ENCODE measurements around the gene CYP4B1.
"Not testable (repeated sequence)": the region's sequence is repeated elsewhere in the genome, so short reads cannot be mapped to it uniquely, and the experiment has no call there.

CYP4B1 gene

GRCh38 chr1:46769028-46769740 is 29.7 kb upstream of the CYP4B1 start:
- H3K9me2 ChIP-seq (replicated peaks; ENCODE audit: insufficient read depth, low read length): no peaks in the 10 kb centered on the region
- no peaks in the 10 kb centered on the region for H3F3A ChIP-seq (ENCODE audit: insufficient read depth)
- no peak overlapping the region for H3K27ac ChIP-seq (ENCODE audit: low read depth, low read length)
- no peak overlapping the region for H2AFZ ChIP-seq (ENCODE audit: low read depth, low read length, severe bottlenecking)
- peaks cover 19% of the 10 kb centered on the region; the same call in 1 of the 2 replicates for H3K9me3 ChIP-seq (ENCODE audit: insufficient read depth, low read length)
- no peak for TF ChIP-seq EZH2phosphoT487 (conservative IDR thresholded peaks at IDR 0.05; ENCODE audit: low read length)
- H3K36me3 ChIP-seq (ENCODE audit: low read length): no peaks in the 10 kb centered on the region
- no peaks in the 10 kb centered on the region for H4K20me1 ChIP-seq (ENCODE audit: low read depth, low read length)
- H3K27me3 ChIP-seq (ENCODE audit: low read length): no peaks in the 10 kb centered on the region
- H3K79me2 ChIP-seq (ENCODE audit: insufficient read depth, low read length): no peaks in the 10 kb centered on the region
- no peak overlapping the region for H3K9ac ChIP-seq (ENCODE audit: low read length)
- H3K4me2 ChIP-seq (ENCODE audit: low read depth, low read length, poor library complexity, severe bottlenecking): no peak overlapping the region
- H3K4me3 ChIP-seq (ENCODE audit: insufficient read depth, low read length, poor library complexity, severe bottlenecking): no peak overlapping the region

- Histone ChIP-seq H3K27me3 (ENCODE audit: low read length) (no peaks in the 10 kb centered on the region), H3F3A (ENCODE audit: insufficient read depth) (no peaks in the 10 kb centered on the region), H4K20me1 (ENCODE audit: low read depth, low read length) (no peaks in the 10 kb centered on the region), H3K27ac (ENCODE audit: low read depth, low read length) (no peak overlapping the region), H3K9me3 (ENCODE audit: insufficient read depth, low read length) (peaks cover 24% of the 10 kb centered on the region; the same call in 1 of the 2 replicates), H3K36me3 (ENCODE audit: low read length) (0 out of 2 replicates have a peak, but pooled peaks cover 4% of the 10 kb centered on the region), H3K9me2 (replicated peaks; ENCODE audit: insufficient read depth, low read length) (no peaks in the 10 kb centered on the region), H3K79me2 (ENCODE audit: insufficient read depth, low read length) (no peaks in the 10 kb centered on the region), H3K4me2 (ENCODE audit: low read depth, low read length, poor library complexity, severe bottlenecking) (no peak overlapping the region), H3K4me3 (ENCODE audit: insufficient read depth, low read length, poor library complexity, severe bottlenecking) (no peak overlapping the region), H2AFZ (ENCODE audit: low read depth, low read length, severe bottlenecking) (no peak overlapping the region), H3K9ac (ENCODE audit: low read length) (no peak overlapping the region)
- TF ChIP-seq CTCF (IDR thresholded peaks at IDR 0.05; ENCODE audit: insufficient read depth, low read length, poor library complexity, severe bottlenecking): no peak
- TF ChIP-seq EZH2phosphoT487 (conservative IDR thresholded peaks at IDR 0.05; ENCODE audit: low read length): no peak
Observed at GRCh38 chr1:46770541-46770940, 28.3 kb upstream of the CYP4B1 start.

GRCh38 chr1:46772571-46772970 is 26.3 kb upstream of the CYP4B1 start:
- no peak for TF ChIP-seq EZH2phosphoT487 (conservative IDR thresholded peaks at IDR 0.05; ENCODE audit: low read length)
- TF ChIP-seq CTCF (IDR thresholded peaks at IDR 0.05; ENCODE audit: insufficient read depth, low read length, poor library complexity, severe bottlenecking): no peak
- no peaks in the 10 kb centered on the region for H3K9me2 ChIP-seq (replicated peaks; ENCODE audit: insufficient read depth, low read length)
- H3K27me3 ChIP-seq (ENCODE audit: low read length): no peaks in the 10 kb centered on the region
- no peaks in the 10 kb centered on the region for H4K20me1 ChIP-seq (ENCODE audit: low read depth, low read length)
- no peak overlapping the region for H3K4me2 ChIP-seq (ENCODE audit: low read depth, low read length, poor library complexity, severe bottlenecking)
- no peak overlapping the region for H3K27ac ChIP-seq (ENCODE audit: low read depth, low read length)
- no peak overlapping the region for H3K9ac ChIP-seq (ENCODE audit: low read length)
- H3F3A ChIP-seq (ENCODE audit: insufficient read depth): no peaks in the 10 kb centered on the region
- H3K36me3 ChIP-seq (ENCODE audit: low read length): 0 out of 2 replicates have a peak, but pooled peaks cover 5% of the 10 kb centered on the region
- no peak overlapping the region for H3K4me3 ChIP-seq (ENCODE audit: insufficient read depth, low read length, poor library complexity, severe bottlenecking)
- H3K9me3 ChIP-seq (ENCODE audit: insufficient read depth, low read length): peaks cover 24% of the 10 kb centered on the region; the same call in 1 of the 2 replicates
- no peak overlapping the region for H2AFZ ChIP-seq (ENCODE audit: low read depth, low read length, severe bottlenecking)
- H3K79me2 ChIP-seq (ENCODE audit: insufficient read depth, low read length): no peaks in the 10 kb centered on the region

GRCh38 chr1:46774297-46774696 is 24.5 kb upstream of the CYP4B1 start:
- 0 out of 2 replicates have a peak, but pooled peaks cover 5% of the 10 kb centered on the region for H3K36me3 ChIP-seq (ENCODE audit: low read length)
- no peak overlapping the region for H3K9ac ChIP-seq (ENCODE audit: low read length)
- H3K9me3 ChIP-seq (ENCODE audit: insufficient read depth, low read length): peaks cover 23% of the 10 kb centered on the region; the same call in 1 of the 2 replicates
- H3K27me3 ChIP-seq (ENCODE audit: low read length): no peaks in the 10 kb centered on the region
- H3F3A ChIP-seq (ENCODE audit: insufficient read depth): no peaks in the 10 kb centered on the region
- H4K20me1 ChIP-seq (ENCODE audit: low read depth, low read length): no peaks in the 10 kb centered on the region
- no peak for TF ChIP-seq CTCF (IDR thresholded peaks at IDR 0.05; ENCODE audit: insufficient read depth, low read length, poor library complexity, severe bottlenecking)
- H3K9me2 ChIP-seq (replicated peaks; ENCODE audit: insufficient read depth, low read length): no peaks in the 10 kb centered on the region
- H3K79me2 ChIP-seq (ENCODE audit: insufficient read depth, low read length): no peaks in the 10 kb centered on the region
- no peak overlapping the region for H3K27ac ChIP-seq (ENCODE audit: low read depth, low read length)
- H2AFZ ChIP-seq (ENCODE audit: low read depth, low read length, severe bottlenecking): no peak overlapping the region
- H3K4me3 ChIP-seq (ENCODE audit: insufficient read depth, low read length, poor library complexity, severe bottlenecking): no peak overlapping the region
- no peak overlapping the region for H3K4me2 ChIP-seq (ENCODE audit: low read depth, low read length, poor library complexity, severe bottlenecking)

GRCh38 chr1:46778456-46778855 is 20.4 kb upstream of the CYP4B1 start:
- H3K9me2 ChIP-seq (replicated peaks; ENCODE audit: insufficient read depth, low read length); H3K4me3 ChIP-seq (ENCODE audit: insufficient read depth, low read length, poor library complexity, severe bottlenecking); H3F3A ChIP-seq (ENCODE audit: insufficient read depth); H2AFZ ChIP-seq (ENCODE audit: low read depth, low read length, severe bottlenecking); H3K4me2 ChIP-seq (ENCODE audit: low read depth, low read length, poor library complexity, severe bottlenecking); H4K20me1 ChIP-seq (ENCODE audit: low read depth, low read length); H3K27ac ChIP-seq (ENCODE audit: low read depth, low read length); H3K36me3 ChIP-seq (ENCODE audit: low read length); H3K79me2 ChIP-seq (ENCODE audit: insufficient read depth, low read length); H3K9ac ChIP-seq (ENCODE audit: low read length); H3K27me3 ChIP-seq (ENCODE audit: low read length): not testable (repeated sequence)
- peaks cover 12% of the 10 kb centered on the region; the same call in 1 of the 2 replicates for H3K9me3 ChIP-seq (ENCODE audit: insufficient read depth, low read length)

Measured in SU-DHL-6 (cell line).